ENCODE data around the gene PTPRR.

DNA sequence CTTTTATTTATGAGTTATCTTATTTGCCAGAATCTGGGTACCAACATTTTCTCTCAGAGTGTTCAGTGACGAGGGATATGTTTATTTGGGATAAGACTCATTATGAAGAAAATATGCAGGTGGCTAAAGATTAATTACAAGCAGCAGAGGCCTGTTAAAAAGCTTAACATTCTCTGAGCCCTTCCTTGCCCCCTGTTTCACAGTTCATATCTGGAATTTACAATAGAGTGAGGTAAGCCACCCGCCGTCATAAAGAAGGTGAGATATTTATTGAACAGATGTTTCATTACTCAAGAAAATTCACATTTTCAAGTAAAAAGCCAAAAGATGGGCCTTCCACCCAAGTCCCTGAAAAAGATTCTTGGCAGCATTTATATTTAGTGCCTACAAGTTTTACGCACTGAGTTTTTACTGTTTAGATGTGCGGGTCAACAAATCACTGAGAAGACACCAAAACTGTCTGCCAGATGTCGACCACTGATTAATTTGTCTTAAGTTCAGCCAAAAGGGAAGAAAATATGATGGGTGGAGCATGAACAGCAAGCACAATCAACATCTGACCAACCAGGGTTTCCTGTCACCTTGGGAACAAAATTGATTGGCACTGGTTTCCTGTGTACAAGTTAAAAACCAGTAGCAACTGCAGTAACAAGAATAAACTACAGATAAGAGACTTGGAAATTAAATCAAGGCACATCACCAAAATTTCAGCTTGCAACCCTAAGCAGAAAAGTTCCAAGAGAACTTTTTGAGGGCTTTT is 197.8 kb downstream of the PTPRR start:
- TF ChIP-seq, protein P1, sequence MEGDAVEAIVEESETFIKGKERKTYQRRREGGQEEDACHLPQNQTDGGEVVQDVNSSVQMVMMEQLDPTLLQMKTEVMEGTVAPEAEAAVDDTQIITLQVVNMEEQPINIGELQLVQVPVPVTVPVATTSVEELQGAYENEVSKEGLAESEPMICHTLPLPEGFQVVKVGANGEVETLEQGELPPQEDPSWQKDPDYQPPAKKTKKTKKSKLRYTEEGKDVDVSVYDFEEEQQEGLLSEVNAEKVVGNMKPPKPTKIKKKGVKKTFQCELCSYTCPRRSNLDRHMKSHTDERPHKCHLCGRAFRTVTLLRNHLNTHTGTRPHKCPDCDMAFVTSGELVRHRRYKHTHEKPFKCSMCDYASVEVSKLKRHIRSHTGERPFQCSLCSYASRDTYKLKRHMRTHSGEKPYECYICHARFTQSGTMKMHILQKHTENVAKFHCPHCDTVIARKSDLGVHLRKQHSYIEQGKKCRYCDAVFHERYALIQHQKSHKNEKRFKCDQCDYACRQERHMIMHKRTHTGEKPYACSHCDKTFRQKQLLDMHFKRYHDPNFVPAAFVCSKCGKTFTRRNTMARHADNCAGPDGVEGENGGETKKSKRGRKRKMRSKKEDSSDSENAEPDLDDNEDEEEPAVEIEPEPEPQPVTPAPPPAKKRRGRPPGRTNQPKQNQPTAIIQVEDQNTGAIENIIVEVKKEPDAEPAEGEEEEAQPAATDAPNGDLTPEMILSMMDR (IDR thresholded peaks at IDR 0.05) = no peak
- TF ChIP-seq POLR2A (IDR thresholded peaks at IDR 0.05) = no peak

Data from ovary (tissue), 3 donors.